LNCaP clone FGC (cell line): ENCODE data around the gene THSD8.

Experiments
- DNase-seq: peaks from one replicate; pipeline ENCODE4 v3.0.0-alpha.2; 2011; ENCODE audit warnings: low read depth
- H3K4me3 ChIP-seq: 2 replicates; pipeline ENCODE4 v1.5.1; 2011; ENCODE audit warnings: mild to moderate bottlenecking, low read depth, low read length, control low read depth
- CTCF ChIP-seq: IDR thresholded peaks from 2 replicates; pipeline ENCODE4 v1.5.1; 2012; ENCODE audit warnings: mild to moderate bottlenecking; ENCODE audit not compliant: control insufficient read depth, insufficient read depth; ENCODE audit errors: extremely low read depth

The THSD8 gene

GRCh38 chr19:12801466-12802266, at the start of gene THSD8, which contains the start of gene PRDX2:
Gene THSD8 (plus strand): TSS chr19:12802069. CDS start chr19:12802072, 3 bp downstream.
Gene PRDX2 (minus strand): TSS chr19:12801800. CDS start chr19:12801261, 539 bp downstream.
- DNase-seq, result peak; percentile 40
- 0 out of 2 replicates have a peak, but pooled peaks have one; percentile 5 for TF ChIP-seq CTCF
- peak within 1 kb of the TSS; percentile 100 for H3K4me3 ChIP-seq

GRCh38 chr19:12754465-12755196, 47.2 kb upstream of the THSD8 start:
- TF ChIP-seq CTCF, result no peak
- DNase-seq, result no peak
- H3K4me3 ChIP-seq, result no peak overlapping the region

- TF ChIP-seq CTCF, result no peak
- no peak for DNase-seq
- H3K4me3 ChIP-seq, result no peak overlapping the region
These were observed 45.6 kb upstream of the THSD8 start for GRCh38 chr19:12756150-12756883.

GRCh38 chr19:12757544-12758274, 44.2 kb upstream of the THSD8 start:
- peak; percentile 23 for DNase-seq
- TF ChIP-seq CTCF, result peak; percentile 88
- H3K4me3 ChIP-seq, result 0 out of 2 replicates have a peak overlapping the region, but pooled peaks have one; percentile 18

GRCh38 chr19:12759686-12760085, 42.2 kb upstream of the THSD8 start:
- H3K4me3 ChIP-seq, result no peak overlapping the region
- DNase-seq, result no peak
- TF ChIP-seq CTCF, result no peak

GRCh38 chr19:12763100-12763499, 38.8 kb upstream of the THSD8 start:
- TF ChIP-seq CTCF, result no peak
- no peak overlapping the region for H3K4me3 ChIP-seq

More at GRCh38 chr19:12763100-12763499, 38.8 kb upstream of the THSD8 start:
- DNase-seq, result no peak
